Esophagus muscularis mucosa (tissue), 4 donors: ENCODE data around the gene CNOT10. TPM values are rescaled to one million over a fixed set of nuclear protein-coding genes. Genes with fewer than 3 reads are reported as not detected.
A peak's percentile ranks its signal among the peaks of the same experiment; 100 is the strongest.

Experiments used
- DNase-seq: peaks from one replicate; pipeline ENCODE4 v3.0.0-alpha.2; 2017; ENCODE audit errors: extremely low spot score
- H3K27ac ChIP-seq, 4 donors: fragments of 200-600 bp; sonication (generic); replicated peaks in 1 of 4; 1 replicate in 3 of 4; 2 replicates in 1 of 4; pipeline ENCODE4 v1.5.1; 2016 to 2019; ENCODE audit warnings: mild to moderate bottlenecking in 1 of 4
- H3K27me3 ChIP-seq, 4 donors: fragments of 200-600 bp; sonication (generic); one replicate each; pipeline versions ENCODE4 v1.5.1 to v1.6.0; 2016 to 2019
- H3K36me3 ChIP-seq, 4 donors: fragments of 200-600 bp; sonication (generic); one replicate each; pipeline ENCODE4 v1.5.1; 2016 to 2019
- H3K4me1 ChIP-seq, 4 donors: fragments of 200-600 bp; sonication (generic); one replicate each; pipeline ENCODE4 v1.5.1; 2016 to 2019
- H3K4me3 ChIP-seq, 4 donors: fragments of 200-600 bp; sonication (generic); 1 replicate in 2 of 4; 2 replicates in 2 of 4; pipeline ENCODE4 v1.5.1; 2016 to 2019; ENCODE audit warnings: mild to moderate bottlenecking in 4 of 4, moderate library complexity in 1 of 4
- H3K9me3 ChIP-seq, 4 donors: fragments of 200-600 bp; sonication (generic); 1 replicate in 3 of 4; 2 replicates in 1 of 4; pipeline ENCODE4 v1.5.1; 2016 to 2019
- EP300 ChIP-seq: sonication (generic); formaldehyde crosslinking; IDR thresholded peaks from one replicate; pipeline ENCODE4 v1.6.1; 2017; ENCODE audit warnings: antibody characterized with exemption
- POLR2A ChIP-seq: fragments of 450-650 bp; IDR thresholded peaks from one replicate; pipeline ENCODE4 v1.6.1; 2017; ENCODE audit warnings: antibody characterized with exemption, moderate library complexity, mild to moderate bottlenecking, low read depth
- POLR2AphosphoS5 ChIP-seq, 2 donors: sonication (generic); formaldehyde crosslinking; IDR thresholded peaks; one replicate each; pipeline ENCODE4 v1.6.1; 2017; ENCODE audit warnings: antibody characterized with exemption in 2 of 2
- WGBS: methylation state at CpG from one replicate; pipeline ENCODE4 v1.1.5; 2018; 5-methylcytosine and 5-hydroxymethylcytosine counted together
- intact Hi-C: fragments of 100-400 bp; cut with DNase I; formaldehyde crosslinking; loops from one replicate; pipeline ENCODE4 v1.15.1; 2023
- total RNA-seq, 4 donors: library from RNA; depleted of rRNA; stranded (reverse); fragments of >200 nt; gene quantifications; one replicate each; pipeline versions ENCODE4 v1.1.0 to v1.2.1, GENCODE V29; 2016
- TF ChIP-seq, protein P1 (sequence below), 3 experiments: fragments of 200-600 bp in 2 of 3; fragments of 450-650 bp in 1 of 3; sonication (generic) in 2 of 3; IDR thresholded peaks; one replicate each; pipeline ENCODE4 v1.5.1; 2017 to 2019; ENCODE audit warnings: antibody characterized with exemption in 3 of 3, mild to moderate bottlenecking in 2 of 3, moderate library complexity in 1 of 3

Gene CNOT10
- total RNA-seq, 4 donors from 2014 or later, result 10.8 to 16.8 (median 15.4) TPM

DNA sequence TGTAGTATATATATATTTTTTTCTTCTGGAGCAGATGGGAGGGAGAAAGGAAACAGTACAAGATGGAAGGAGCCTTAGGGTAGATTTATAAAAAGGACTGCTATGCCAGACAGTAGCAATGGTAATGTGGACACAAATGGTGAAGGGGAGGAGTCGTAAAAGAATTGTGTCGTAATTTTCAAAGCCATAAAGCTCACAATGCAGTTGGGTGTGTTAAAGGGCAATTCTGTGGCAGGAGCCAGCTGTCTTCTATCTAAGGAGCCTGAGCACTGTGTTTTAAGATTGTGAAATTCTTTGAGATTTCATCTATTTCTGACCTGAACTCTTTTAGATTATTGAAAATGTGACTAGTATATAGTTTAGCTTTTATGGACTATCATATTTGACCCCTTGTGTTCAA lies 58.9 kb downstream of the CNOT10 start:
- Histone ChIP-seq H3K27me3 (no peaks in the 10 kb centered on the region), H3K36me3 (peaks cover 6 to 55% (median 38%) of the 10 kb centered on the region in 4 donors), H3K4me3 (no peak overlapping the region), H3K9me3 (no peaks in the 10 kb centered on the region), H3K4me1 (no peaks in the 10 kb centered on the region), H3K27ac (no peak overlapping the region)
- intact Hi-C loops, result no loop called here
- peak; percentile 26 for DNase-seq
- no peak for TF ChIP-seq POLR2AphosphoS5 (IDR thresholded peaks at IDR 0.05)
- no peak for TF ChIP-seq EP300
- TF ChIP-seq POLR2A, result no peak
- 81% methylated on average over 2 of the region's 2 CpGs for WGBS

GRCh38 chr3:32751377-32751776 lies 66.4 kb downstream of the CNOT10 start:
- H3K4me3 ChIP-seq, result no peak overlapping the region
- H3K27me3 ChIP-seq, result no peaks in the 10 kb centered on the region
- H3K36me3 ChIP-seq, result peaks cover 8 to 36% (median 16%) of the 10 kb centered on the region in 4 donors
- 97% methylated on average over 1 of the region's 1 CpG for WGBS
- TF ChIP-seq POLR2AphosphoS5 (IDR thresholded peaks at IDR 0.05) (no peak), POLR2A (no peak), EP300 (no peak)
- TF ChIP-seq, protein P1, sequence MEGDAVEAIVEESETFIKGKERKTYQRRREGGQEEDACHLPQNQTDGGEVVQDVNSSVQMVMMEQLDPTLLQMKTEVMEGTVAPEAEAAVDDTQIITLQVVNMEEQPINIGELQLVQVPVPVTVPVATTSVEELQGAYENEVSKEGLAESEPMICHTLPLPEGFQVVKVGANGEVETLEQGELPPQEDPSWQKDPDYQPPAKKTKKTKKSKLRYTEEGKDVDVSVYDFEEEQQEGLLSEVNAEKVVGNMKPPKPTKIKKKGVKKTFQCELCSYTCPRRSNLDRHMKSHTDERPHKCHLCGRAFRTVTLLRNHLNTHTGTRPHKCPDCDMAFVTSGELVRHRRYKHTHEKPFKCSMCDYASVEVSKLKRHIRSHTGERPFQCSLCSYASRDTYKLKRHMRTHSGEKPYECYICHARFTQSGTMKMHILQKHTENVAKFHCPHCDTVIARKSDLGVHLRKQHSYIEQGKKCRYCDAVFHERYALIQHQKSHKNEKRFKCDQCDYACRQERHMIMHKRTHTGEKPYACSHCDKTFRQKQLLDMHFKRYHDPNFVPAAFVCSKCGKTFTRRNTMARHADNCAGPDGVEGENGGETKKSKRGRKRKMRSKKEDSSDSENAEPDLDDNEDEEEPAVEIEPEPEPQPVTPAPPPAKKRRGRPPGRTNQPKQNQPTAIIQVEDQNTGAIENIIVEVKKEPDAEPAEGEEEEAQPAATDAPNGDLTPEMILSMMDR (IDR thresholded peaks at IDR 0.05), result no peak
- intact Hi-C loops, result no loop called here
- no peak overlapping the region for H3K27ac ChIP-seq
- no peaks in the 10 kb centered on the region for H3K4me1 ChIP-seq
- no peak for DNase-seq
- H3K9me3 ChIP-seq, result no peaks in the 10 kb centered on the region

- Histone ChIP-seq H3K27ac (no peak overlapping the region), H3K4me3 (no peak overlapping the region), H3K4me1 (peaks cover 0 to 12% (median 8%) of the 10 kb centered on the region in 4 donors), H3K36me3 (peaks cover 5 to 34% (median 17%) of the 10 kb centered on the region in 4 donors), H3K27me3 (no peaks in the 10 kb centered on the region), H3K9me3 (no peaks in the 10 kb centered on the region)
- WGBS, result 77% methylated on average over 3 of the region's 3 CpGs
- no peak for TF ChIP-seq POLR2A
- no peak for TF ChIP-seq EP300
- TF ChIP-seq, protein P1 (IDR thresholded peaks at IDR 0.05), result no peak
- DNase-seq, result no peak
- intact Hi-C loops, result no loop called here
Measured at GRCh38 chr3:32755761-32756160, 70.8 kb downstream of the CNOT10 start.

DNA sequence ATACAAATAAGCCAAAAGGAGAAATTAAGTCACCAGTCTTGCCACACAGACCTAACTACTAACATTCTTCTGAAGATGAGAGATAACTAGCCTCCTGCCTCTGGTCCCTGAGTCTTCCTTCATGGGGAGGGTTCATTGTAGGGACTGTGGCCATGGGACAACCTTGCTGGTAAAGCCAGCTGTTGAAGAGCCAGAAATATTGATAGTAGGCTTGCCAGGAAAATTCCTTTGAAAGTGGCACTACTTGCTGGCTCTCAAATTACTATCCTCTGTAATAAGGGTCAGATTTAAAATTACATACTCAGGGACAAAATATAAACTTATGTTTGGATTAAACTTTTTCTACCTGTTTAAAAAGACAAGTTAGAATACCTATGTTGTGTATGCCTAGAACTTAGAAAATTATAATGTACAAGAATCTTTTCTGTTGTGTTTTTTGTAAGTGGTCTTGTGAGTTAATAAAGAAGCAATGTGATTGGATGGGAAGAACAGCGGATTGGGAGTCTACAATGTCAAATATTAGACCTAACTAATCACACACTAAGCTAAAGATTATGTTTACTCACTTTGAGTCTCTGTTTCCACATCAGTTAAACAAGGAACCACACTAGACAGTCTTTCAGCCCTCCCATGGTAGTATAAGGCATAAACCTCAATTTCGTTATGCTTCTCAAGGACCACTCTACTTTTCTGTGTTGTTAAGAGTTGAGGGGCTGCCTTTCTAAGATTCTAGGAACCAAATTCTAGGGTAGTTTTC lies 72.8 kb downstream of the CNOT10 start:
- Histone ChIP-seq H3K9me3 (no peaks in the 10 kb centered on the region), H3K36me3 (peaks cover 6 to 36% (median 22%) of the 10 kb centered on the region in 4 donors), H3K27ac (no peak overlapping the region), H3K27me3 (no peaks in the 10 kb centered on the region), H3K4me3 (no peak overlapping the region), H3K4me1 (peaks cover 0 to 12% (median 8%) of the 10 kb centered on the region in 4 donors)
- intact Hi-C loops, result no loop called here
- TF ChIP-seq POLR2AphosphoS5 (IDR thresholded peaks at IDR 0.05) (no peak), EP300 (no peak), POLR2A (no peak)
- TF ChIP-seq, protein P1 (IDR thresholded peaks at IDR 0.05), result no peak
- 68% methylated on average over 2 of the region's 2 CpGs for WGBS
- no peak for DNase-seq

- no peak overlapping the region for H3K4me3 ChIP-seq
- no peak overlapping the region for H3K27ac ChIP-seq
- intact Hi-C loops, result no loop called here
- TF ChIP-seq POLR2A, result no peak
- TF ChIP-seq, protein P1 (IDR thresholded peaks at IDR 0.05), result no peak
- no peak for TF ChIP-seq POLR2AphosphoS5 (IDR thresholded peaks at IDR 0.05)
- TF ChIP-seq EP300, result no peak
- peaks cover 9 to 40% (median 22%) of the 10 kb centered on the region in 4 donors for H3K36me3 ChIP-seq
- H3K9me3 ChIP-seq, result no peaks in the 10 kb centered on the region
- peaks cover 0 to 12% (median 8%) of the 10 kb centered on the region in 4 donors for H3K4me1 ChIP-seq
- no peak for DNase-seq
- no peaks in the 10 kb centered on the region for H3K27me3 ChIP-seq
Measured at GRCh38 chr3:32758375-32758753, 73.4 kb downstream of the CNOT10 start.
